Ramos (cell line): ENCODE results near the gene TMEM163.
"Not testable (repeated sequence)": the region's sequence is repeated elsewhere in the genome, so short reads cannot be mapped to it uniquely, and the experiment has no call there.

ENCODE experiments used
- in situ Hi-C: fragments of 300-500 bp; cut with MboI; formaldehyde crosslinking; loops from one replicate; pipeline ENCODE4 v1.14.3; 2022; ENCODE audit warnings: low sequenced_read_pairs; ENCODE audit not compliant: unreplicated experiment

The TMEM163 gene

DNA sequence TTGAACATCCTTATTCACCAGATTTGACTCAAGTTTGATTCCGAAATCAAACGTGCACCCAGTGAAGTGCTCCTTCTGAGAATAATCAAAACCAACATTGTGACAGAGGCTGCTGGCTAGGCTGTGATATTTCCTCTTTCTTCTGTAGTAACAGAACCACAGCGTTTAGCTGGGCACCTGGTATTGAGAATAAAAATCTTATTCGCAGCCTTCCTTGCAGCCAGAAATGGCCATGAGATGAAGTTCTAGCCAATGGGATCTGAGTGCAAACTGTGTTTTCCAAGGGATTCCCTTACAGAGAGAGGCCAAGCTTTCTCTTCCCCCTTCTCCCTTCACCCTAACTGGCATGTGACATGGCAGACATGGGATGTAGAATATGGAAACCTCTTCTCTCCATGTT, 51.7 kb downstream of the TMEM163 start:
- in situ Hi-C loops, result no loop called here

DNA sequence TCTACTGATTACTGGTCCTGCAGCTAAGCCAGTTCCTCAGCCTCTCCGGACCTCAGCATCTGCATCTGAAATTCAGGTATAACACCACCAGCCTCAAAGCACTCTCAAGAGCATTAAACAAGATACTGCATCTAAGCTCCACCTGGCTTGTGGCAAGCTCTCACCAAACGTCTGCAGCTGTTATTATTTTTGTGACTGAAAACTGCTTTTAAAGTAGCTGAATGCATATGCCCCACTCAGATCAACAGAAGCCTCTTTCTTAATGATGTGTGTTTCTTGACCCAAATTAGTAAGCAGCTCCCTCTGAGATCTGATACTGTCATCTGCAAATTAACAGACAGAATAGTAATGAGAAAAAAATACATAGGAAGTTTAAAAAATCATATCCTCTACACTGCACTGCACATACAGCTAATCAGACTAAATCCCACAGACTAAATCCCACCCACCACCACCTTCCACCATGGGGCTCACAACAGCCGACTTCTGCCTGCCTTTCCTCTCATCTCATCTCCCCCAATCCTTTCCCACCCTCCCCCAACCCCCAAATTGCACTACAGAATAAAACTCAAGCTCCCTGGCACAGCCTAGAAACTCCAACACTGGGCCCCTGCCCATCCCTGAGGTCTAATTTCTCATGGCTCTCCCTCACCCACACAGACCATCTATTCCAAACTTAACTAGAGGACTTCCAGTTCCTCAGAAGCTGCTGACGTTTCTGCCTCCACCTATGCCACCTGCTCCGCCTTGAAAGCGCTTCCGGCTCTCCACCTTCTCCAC, 52.9 kb downstream of the TMEM163 start:
- in situ Hi-C loops, result no loop called here

DNA sequence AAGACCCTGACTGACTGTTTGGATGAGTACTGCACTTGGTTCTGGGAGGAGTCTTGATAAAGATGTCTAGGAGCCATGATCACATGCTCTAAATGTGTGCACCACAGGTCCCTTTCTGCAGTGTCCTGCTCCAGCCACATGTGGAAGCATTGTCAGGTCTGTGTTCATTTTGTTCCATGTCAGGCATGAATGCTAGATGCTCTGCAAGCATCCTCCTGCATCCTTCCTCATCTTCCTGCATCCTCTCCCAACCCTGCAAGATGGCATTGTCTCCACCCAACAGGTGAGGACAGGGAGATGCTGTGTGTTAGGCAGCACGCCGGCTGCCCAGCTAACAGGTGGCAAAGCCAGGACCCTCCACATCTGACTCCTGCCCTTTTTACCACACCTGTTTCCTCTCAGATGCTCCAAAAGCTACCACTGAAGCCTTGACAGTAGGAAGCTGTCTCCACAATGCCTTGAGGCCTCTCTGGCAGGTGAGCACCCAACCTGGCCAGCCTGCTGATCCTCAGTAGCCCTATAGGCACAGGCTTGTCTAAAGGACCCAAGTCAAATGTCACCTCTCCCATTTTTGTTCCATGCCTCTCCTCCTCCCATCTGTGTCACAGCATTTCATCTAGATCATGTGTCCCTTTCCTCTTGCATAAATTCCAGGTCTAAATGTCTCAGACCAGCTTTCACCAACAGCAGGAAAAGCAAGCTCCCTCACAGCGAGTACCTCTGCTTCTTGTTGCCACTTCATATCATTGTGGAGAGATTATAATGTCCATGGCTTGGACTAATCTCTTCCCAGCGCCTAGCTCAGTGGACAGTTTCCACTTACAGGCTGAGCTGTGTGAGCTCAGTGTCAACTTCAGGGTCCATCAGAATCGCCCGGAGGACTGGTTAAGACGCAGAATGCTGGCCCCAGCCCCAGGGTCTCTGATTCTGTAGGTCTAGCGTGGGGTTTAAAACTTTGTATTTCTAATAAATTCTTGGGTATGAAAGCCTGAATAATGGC, 55.0 kb downstream of the TMEM163 start:
- in situ Hi-C loops, result no loop called here

DNA sequence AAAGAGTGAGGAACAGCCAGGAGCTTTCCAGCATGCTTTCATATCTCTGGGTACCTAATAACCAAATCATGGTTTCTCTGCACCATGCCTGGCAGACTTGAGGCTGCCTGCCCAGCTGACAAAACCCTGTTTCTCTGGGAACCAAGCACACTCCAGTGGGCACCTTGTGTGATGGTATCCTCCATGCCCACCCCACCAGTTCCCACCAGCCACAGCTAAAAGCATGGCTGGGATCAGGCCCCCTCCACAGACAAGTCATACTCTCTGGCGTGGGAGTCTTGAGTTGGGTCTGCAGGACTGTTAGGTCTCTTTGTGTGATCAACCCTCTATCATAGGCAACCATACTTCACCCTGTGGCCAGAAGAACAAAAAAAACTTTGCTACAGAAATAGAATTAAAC, 56.0 kb downstream of the TMEM163 start:
- in situ Hi-C loops, result no loop called here

DNA sequence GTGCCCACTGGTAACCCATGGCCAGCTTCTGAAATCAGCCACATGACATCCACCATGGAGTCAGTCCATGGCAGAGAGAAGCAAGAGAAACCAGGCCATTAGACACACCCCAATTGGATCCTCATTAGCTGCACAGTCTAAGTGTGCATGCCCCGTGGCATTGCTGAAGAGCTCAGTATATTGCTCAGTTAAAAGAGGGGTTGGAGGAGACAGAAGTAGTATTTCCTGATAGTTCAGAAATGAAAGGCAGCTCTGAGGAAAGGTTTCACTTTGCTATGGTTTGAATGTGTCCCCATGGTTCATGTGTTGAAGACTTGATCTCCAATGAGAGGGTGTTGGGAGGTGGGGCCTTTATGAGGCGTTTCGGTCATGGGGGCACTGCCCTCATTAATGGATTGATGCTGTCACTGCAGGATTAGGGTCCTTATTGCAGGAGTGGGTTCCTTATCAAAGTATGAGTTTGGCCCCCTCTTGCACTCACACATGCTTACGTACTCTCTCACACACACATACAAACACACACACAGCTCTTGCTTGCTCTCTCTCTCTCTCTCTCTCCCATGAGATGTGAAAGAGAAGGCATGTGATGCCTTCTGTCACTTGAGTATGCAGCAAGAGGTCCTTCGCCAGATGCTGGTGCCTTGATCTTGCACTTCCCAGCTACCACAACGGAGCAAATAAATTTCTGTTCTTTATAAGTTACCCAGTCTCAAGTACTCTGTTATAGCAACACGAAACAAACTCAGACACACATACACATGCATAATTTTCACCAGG, 58.0 kb downstream of the TMEM163 start:
- in situ Hi-C loops, result no loop called here

DNA sequence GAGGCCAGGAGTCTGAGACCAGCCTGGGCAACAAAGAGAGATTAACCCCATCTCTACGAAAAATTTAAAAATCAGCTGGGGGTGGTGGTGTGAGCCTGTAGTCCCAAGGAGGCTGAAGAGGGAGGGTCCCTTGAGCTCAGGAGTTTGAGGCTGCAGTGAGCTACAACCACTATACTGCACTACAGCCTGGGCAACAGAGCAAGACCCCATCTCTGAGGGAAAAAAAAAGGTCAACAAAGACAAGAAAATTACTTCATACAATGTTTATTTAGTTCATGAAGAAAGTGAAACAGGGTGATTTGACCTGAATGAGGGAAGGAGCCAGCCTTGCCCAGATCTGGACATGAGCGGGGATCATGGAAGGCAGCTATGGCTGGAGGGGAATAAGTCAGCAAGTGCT, 59.1 kb downstream of the TMEM163 start:
- in situ Hi-C loops, result no loop called here

DNA sequence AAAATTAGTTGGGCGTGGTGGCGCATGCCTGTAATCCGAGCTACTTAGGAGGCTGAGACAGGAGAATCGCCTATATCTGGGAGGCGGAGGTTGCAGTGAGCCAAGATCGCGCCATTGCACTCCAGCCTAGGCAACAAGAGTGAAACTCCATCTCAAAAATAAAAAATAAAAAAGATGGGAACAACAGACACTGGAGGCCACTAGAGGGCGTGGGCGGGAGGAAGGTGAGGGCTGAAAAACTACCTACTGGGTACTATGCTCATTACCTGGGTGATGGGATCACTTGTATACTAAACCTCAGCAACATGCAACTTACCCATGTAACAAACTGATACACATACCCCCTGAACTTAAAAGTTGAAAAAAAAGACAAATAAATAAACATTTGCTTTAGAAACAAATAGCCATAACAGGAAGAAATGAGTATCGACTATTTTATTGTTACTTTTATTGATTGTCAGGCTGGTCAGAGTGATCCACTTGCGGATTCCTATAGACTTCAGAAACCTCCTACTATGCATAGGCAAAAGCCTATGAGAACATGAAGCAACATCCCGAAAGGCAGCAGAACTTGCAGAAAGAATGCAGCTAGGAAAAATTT, 61.0 kb downstream of the TMEM163 start:
- in situ Hi-C loops, result no loop called here

DNA sequence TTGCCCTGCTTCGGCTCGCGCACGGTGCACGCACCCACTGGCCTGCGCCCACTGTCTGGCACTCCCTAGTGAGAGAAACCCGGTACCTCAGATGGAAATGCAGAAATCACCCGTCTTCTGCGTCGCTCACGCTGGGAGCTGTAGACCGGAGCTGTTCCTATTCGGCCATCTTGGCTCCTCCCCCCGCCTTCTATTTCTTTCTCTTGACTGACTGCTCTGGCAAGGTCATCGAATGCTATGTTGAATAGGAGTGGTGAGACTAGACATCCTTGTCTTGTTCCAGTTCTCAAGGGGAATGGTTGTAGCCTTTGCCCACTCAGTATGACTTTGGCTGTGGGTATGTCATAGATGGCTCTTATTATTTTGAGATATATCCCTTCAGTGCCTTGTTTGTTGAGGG, 62.4 kb downstream of the TMEM163 start:
- in situ Hi-C loops, result not testable (repeated sequence)

DNA sequence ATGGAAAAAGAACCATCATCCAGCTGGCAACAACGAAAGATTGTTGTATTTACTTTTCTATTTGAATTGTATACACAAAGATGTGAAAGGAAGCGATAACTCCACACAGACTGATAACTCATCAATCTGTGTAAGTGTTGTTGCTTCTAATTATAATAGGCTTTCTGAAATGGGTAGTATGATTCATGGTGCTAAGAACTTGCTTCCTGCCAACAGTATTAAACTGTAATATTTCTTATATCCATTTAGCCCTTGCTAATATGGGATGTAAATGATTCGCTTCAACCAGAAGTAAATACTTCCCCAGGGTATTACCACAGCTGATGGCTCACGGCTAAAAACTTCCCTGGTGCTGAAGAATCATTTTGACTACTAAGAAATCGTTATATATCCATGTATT, 70.2 kb downstream of the TMEM163 start:
- in situ Hi-C loops, result no loop called here

DNA sequence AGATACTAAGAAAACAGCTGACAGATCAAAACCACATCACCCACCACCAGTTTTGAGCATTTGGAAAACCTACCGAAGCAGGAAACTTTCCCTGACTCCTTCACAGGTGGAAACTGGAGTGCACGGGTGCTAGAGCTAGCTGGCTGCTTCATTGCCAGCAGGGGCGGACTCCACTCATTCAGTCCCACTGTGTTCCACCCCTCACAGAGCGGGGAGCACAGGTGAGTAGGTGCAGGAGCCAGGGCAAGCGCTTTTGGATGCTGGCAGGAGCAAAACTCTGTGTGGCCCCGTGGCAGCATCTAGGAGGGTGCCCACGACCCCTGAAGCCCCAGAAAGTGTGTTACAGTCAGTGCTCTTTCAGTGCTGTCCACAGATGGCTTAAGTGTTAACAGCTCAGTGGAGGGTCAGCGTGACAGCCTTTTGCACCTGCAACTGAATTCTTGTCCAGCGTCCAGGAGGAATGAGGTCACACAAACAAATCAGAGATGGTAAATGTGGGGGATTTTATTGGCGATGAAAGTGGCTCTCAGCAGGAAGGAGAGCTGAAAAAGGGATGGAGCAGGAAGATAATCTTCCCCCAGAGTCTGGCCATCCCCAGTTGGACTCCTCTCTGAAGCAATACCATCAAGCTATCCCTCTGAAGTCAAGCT, 71.1 kb downstream of the TMEM163 start:
- in situ Hi-C loops, result no loop called here

DNA sequence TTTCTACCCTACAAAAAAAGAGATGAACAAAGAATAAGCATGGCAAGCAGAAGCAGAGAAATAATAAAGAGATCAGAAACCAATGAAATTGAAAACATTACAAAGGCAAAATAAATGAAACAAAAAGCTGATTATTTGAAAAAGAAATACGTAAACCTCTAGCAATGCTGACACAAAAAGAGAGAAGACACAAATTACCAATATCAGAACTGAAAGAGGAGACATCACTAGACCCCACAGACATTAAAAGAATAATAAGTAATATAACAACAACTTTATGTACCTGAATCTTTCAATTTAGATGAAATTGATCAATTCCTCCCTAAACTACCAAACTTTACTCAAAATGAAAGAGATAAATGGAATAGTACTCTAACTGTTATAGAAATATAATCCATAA, 75.9 kb downstream of the TMEM163 start:
- in situ Hi-C loops, result no loop called here

DNA sequence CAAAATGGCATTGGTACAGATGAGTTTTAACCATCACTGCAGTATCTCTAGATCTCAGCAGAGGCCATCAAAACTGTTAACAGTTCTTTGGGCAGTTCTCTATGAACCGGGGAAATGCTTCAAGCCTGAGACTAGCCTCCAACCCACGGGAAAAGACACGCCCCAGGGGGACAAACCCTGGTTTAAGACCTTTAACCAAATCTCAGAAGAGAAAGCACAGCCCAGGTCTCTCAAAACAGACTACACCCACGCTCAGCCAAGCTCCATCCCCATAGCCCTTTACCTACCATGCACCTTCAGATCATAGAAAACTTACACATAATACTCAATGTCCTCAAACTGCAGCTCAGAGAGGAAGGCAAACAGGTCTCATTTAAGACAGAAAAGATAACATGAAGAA, 78.3 kb downstream of the TMEM163 start:
- in situ Hi-C loops, result no loop called here

DNA sequence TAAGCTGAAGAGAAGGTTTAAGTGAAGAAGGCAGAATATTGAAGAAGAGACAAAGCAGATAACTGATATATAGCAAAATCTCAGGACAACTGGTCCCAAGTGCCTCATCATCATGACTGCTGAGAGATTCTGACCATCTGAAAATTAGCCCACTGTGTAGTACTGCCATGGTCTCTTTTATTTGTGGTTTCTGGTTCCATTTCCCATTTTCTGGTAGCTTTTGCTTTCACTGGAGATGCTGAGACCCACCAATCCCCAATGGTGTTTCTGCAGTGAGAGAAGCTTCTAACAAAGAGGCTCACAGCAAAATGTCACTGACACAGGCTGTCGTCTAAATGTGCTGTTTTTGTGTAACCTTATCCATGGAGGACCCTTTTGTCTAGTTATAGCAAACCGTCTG, 79.5 kb downstream of the TMEM163 start:
- in situ Hi-C loops, result no loop called here

DNA sequence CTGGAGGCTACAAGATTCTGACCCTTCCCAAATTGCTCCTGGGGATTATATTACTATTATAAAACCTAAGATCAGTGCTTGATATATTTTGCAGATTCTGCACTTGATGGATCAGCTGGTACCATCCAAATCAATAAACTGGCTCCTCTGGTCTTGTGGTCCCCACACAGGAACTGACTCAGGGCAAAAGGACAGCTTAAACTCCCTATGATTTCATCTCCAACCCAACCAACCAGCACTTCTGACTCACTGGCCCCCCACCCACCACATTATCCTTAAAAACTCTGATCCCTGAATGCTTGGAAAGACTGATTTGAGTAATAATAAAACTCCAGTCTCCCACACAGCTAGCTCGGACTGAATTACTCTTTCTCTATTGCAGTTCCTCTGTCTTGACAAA, 82.1 kb downstream of the TMEM163 start:
- in situ Hi-C loops, result no loop called here

DNA sequence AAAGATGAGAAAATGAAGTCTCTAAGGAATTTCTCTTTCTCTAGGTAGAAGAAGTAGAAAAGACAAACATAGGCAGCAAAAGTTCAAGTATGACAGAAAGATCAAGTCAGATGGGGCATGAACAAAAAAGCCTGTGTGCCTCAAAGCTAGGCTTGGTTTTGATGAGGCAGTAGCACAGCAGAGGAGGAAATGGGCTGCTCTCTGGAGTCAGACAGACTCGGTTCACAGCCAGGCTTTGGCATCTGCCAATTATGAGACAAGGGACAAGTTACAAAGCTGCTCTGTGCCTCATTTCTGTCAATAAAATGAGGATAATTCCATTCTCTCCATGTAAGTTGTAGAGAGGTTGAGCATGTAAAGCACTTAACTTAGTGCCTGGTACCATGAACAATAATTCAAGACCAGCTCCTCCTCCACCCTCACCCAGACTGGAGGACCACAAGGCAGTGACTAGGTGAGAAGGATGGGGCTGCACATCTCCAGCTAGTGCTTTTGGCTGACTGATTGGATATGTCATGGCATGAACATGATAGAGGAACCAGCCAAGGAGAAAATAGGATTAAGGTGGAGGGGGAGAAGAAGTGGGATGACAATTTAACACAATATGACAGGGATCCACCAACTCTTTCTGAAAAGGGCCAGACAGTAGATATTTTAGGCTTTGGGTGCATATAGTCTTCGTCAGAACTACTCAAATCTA, 84.6 kb downstream of the TMEM163 start:
- in situ Hi-C loops, result no loop called here

DNA sequence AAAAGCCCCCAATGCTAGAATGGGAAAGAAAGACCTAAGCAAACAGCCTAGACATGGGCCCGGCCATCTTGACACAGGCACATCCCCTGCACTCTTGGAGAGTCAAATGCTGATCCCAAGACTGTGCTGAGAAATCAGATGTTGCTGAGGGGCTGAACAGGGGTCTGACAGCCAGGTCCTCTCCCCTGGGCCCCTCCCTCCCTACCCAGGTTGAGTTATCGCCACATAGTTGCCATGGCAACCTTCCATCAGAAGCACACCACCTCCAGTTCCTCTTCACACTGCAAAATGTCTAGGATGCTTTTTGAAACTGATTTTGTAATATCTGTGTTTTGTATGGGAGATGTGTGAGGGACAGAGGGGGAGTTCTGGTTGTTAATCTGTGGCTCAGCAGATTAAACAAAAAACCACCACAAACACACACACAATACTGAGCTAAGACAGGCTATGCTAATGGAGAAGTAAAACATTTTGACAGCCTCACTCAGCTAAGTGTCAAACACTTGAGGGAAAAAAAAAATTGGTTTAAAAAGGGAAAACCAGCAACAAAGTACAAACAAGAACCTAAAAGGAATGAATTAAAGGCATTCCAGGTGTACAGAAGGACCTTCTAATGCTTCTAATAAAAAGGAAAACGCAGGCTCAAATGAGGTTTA, 88.2 kb downstream of the TMEM163 start:
- in situ Hi-C loops, result no loop called here

DNA sequence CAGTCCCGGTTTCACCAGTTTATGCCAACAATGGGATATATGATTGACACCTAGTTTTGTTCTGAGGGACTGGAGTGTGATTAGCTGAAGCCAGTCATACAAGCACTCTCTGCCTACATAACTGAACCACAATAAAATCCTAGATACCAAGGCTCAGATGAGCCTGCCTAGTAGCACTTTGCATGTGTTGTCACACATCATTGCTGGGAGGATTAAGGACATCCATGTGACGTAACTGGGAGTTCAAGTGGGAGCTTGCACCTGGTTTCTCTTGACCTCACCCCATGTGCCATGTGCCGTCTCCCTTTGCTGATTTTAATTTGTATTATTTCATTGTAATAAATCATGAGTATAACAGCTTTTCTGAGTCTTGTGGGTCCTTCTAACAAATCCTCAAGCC, 90.3 kb downstream of the TMEM163 start:
- in situ Hi-C loops, result no loop called here

DNA sequence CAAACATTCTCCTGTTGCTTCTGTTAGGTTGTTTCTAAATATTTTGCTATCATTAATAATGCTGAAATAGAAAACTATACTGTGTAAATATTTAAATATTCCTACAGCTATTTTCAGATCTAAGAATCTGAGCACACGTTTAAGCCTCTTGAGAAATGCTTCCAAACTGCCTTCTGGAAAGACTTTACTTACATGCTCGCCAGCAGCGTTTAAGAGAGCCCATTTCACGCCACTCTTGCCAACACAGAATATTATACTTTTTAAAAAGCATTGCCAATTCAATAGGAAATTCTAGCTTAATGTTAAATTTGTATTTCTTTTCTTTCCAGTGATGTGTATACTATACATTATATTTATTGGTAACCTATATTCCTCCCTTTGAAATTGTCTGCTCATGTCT, 92.0 kb downstream of the TMEM163 start:
- in situ Hi-C loops, result no loop called here

DNA sequence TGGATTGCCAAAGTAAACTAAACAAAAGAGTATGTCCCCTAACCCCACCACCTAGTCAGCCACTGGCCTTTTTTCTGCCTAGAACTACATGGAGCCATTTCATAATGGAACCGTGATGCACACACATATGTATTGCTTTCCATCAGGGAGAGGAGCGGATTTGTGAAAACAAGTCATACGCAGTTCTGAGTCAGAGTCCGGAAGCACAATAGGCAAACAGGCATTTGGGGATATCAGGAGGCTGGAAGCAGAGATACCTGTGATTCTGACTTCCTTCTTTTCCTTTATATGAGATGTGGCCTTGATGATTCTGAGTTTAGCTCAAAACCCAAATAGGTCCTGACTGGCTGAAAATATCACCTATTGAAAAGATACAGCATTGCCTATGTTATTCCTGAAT, 93.5 kb downstream of the TMEM163 start:
- in situ Hi-C loops, result no loop called here
